ENCODE results near the gene SPRYD4.
A peak's percentile ranks its signal among the peaks of the same experiment; 100 is the strongest.

The SPRYD4 gene

GRCh38 chr12:56454557-56454956, 13.8 kb upstream of the SPRYD4 start, which contains the start of gene MIP:
Gene MIP (minus strand): TSS chr12:56454657. CDS start chr12:56454613, 44 bp downstream.
- H3K4me3 ChIP-seq (ENCODE audit: low read depth, low read length): no peak within 1 kb of the TSS
- TF ChIP-seq CTCF (IDR thresholded peaks at IDR 0.05; ENCODE audit: low read depth, low read length, missing control alignments): no peak
- no peak for DNase-seq (ENCODE audit: low read depth)

GRCh38 chr12:56457817-56458216, 10.6 kb upstream of the SPRYD4 start:
- H3K4me3 ChIP-seq (ENCODE audit: low read depth, low read length): no peak overlapping the region
- DNase-seq (ENCODE audit: low read depth): no peak
- no peak for TF ChIP-seq CTCF (IDR thresholded peaks at IDR 0.05; ENCODE audit: low read depth, low read length, missing control alignments)

- no peak for DNase-seq (ENCODE audit: low read depth)
These were observed 6.9 kb upstream of the SPRYD4 start for GRCh38 chr12:56461235-56462159.

GRCh38 chr12:56462565-56462964, 5.8 kb upstream of the SPRYD4 start:
- DNase-seq (ENCODE audit: low read depth): no peak
- no peak for TF ChIP-seq CTCF (IDR thresholded peaks at IDR 0.05; ENCODE audit: low read depth, low read length, missing control alignments)
- H3K4me3 ChIP-seq (ENCODE audit: low read depth, low read length): no peak overlapping the region

More at GRCh38 chr12:56461235-56462159, 6.9 kb upstream of the SPRYD4 start:
- H3K4me3 ChIP-seq (ENCODE audit: low read depth, low read length): no peak overlapping the region
- TF ChIP-seq CTCF (IDR thresholded peaks at IDR 0.05; ENCODE audit: low read depth, low read length, missing control alignments): no peak

DNA sequence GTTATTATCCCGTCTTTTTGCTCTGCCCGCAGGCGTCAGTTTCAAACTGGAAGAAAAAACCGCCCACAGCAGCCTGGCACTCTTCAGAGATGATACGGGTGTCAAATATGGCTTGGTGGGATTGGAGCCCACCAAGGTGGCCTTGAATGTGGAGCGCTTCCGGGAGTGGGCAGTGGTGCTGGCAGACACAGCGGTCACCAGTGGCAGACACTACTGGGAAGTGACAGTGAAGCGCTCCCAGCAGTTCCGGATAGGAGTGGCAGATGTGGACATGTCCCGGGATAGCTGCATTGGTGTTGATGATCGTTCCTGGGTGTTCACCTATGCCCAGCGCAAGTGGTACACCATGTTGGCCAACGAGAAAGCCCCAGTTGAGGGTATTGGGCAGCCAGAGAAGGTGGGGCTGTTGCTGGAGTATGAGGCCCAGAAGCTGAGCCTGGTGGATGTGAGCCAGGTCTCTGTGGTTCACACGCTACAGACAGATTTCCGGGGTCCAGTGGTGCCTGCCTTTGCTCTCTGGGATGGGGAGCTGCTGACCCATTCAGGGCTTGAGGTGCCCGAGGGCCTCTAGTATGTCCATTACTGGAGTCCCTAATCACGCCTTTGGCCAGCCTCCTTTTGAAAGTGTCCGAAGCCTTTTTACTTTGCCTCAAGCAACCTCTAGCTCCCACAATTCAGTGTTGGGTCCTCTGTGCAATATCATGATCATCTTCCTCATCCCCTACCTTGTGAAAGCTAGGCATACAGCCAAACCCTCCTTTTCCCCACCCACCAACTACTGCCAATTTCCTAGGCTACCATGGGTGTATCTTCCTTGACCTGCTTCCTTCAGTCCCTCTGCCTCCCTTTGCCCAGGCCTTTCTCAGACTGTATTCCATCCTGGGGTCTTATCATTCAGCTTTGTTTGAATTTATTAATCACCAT, 891 bp downstream of the SPRYD4 start:
- H3K4me3 ChIP-seq (ENCODE audit: low read depth, low read length): peak overlapping the region; percentile 90
- TF ChIP-seq CTCF (IDR thresholded peaks at IDR 0.05; ENCODE audit: low read depth, low read length, missing control alignments): no peak
- no peak for DNase-seq (ENCODE audit: low read depth)

DNA sequence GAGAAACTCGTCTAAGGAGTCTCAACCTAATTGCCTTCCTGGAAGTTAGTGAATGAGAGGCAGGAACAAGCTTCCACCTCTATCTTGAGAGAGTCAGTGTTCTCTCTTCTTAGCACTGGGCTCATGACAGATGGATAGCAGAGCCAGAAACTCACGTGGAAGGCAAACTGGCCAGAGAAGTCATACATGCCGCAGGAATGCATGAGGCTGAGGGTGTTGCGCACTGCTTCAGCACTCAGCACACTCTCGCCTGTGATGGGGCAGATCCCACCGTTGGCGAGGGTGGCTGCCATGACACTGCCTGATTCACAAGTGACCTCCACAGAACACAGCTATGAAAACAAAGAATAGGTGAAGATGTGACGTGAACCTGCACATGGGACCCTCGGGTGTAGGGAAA, 6.0 kb downstream of the SPRYD4 start:
- TF ChIP-seq CTCF (IDR thresholded peaks at IDR 0.05; ENCODE audit: low read depth, low read length, missing control alignments): no peak
- H3K4me3 ChIP-seq (ENCODE audit: low read depth, low read length): no peak overlapping the region
- no peak for DNase-seq (ENCODE audit: low read depth)

All from GM12864 (cell line).